HEK293 (cell line): ENCODE measurements around the gene NEUROG3.

Experiments used
- CTCF ChIA-PET: fragments of 350-600 bp; formaldehyde crosslinking; extraction: SDS; loops from one replicate; lab custom pipeline; 2021; ENCODE audit warnings: antibody characterized with exemption; lab: Yijun Ruan, JAX
- POLR2A ChIA-PET: fragments of 300-600 bp; formaldehyde crosslinking; extraction: SDS; loops from one replicate; lab custom pipeline; 2020; ENCODE audit warnings: antibody characterized with exemption, inconsistent platforms; lab: Yijun Ruan, JAX
- H3K27ac ChIP-seq: fragments of 200-500 bp; sonication (Bioruptor generic); 2 replicates; pipeline ENCODE4 v1.5.1; 2014; ENCODE audit warnings: low read depth, low read length, control low read depth, inconsistent platforms; ENCODE audit errors: extremely low read depth
- H3K36me3 ChIP-seq, 2 experiments: fragments of 200-500 bp in 1 of 2; sonication (Bioruptor generic) in 1 of 2; 1 replicate in 1 of 2; 2 replicates in 1 of 2; pipeline ENCODE4 v1.5.1; 2014 to 2017; ENCODE audit warnings: inconsistent platforms in 2 of 2, low read length in 2 of 2; ENCODE audit not compliant: control insufficient read depth in 2 of 2, insufficient read depth in 1 of 2
- H3K4me1 ChIP-seq: fragments of 200-500 bp; sonication (Bioruptor generic); 2 replicates; pipeline ENCODE4 v1.5.1; 2014; ENCODE audit warnings: mild to moderate bottlenecking, low read length, inconsistent platforms; ENCODE audit not compliant: control insufficient read depth, insufficient read depth
- H3K4me3 ChIP-seq: 2 replicates; pipeline ENCODE4 v1.5.1; 2011; ENCODE audit warnings: low read depth, mild to moderate bottlenecking, control low read depth, low read length, moderate library complexity
- H3K9me3 ChIP-seq: fragments of 200-500 bp; sonication (Bioruptor generic); 2 replicates; pipeline ENCODE4 v1.5.1; 2014; ENCODE audit warnings: low read depth, low read length, inconsistent platforms; ENCODE audit not compliant: control insufficient read depth, insufficient read depth
- PRDM1 ChIP-seq: fragments of 450-650 bp; formaldehyde crosslinking; IDR thresholded peaks from 2 replicates; pipeline ENCODE4; 2016; ENCODE audit warnings: missing biosample characterization, missing genetic modification characterization
- SETDB1 ChIP-seq: IDR thresholded peaks from one replicate; pipeline ENCODE4 v1.6.1; 2017; ENCODE audit warnings: mild to moderate bottlenecking, low read length, moderate library complexity, mixed read lengths; ENCODE audit not compliant: insufficient read length
- ZNF146 ChIP-seq: fragments of 450-650 bp; formaldehyde crosslinking; IDR thresholded peaks from 2 replicates; pipeline ENCODE4 v1.5.1; 2016; ENCODE audit warnings: missing biosample characterization, missing genetic modification characterization
- ZNF280D ChIP-seq: fragments of 450-650 bp; formaldehyde crosslinking; IDR thresholded peaks from 2 replicates; pipeline ENCODE4 v1.5.1; 2016; ENCODE audit warnings: missing biosample characterization, missing genetic modification characterization
- ZNF362 ChIP-seq: fragments of 450-650 bp; formaldehyde crosslinking; IDR thresholded peaks from 2 replicates; pipeline ENCODE4 v1.5.1; 2016; ENCODE audit warnings: missing biosample characterization, missing genetic modification characterization
- ZNF510 ChIP-seq: fragments of 450-650 bp; formaldehyde crosslinking; IDR thresholded peaks from 2 replicates; pipeline ENCODE4 v1.5.1; 2018; ENCODE audit warnings: mild to moderate bottlenecking, missing genetic modification characterization, missing biosample characterization; ENCODE audit not compliant: insufficient replicate concordance
- ZNF518A ChIP-seq: fragments of 450-650 bp; formaldehyde crosslinking; conservative IDR thresholded peaks from 2 replicates; pipeline ENCODE4 v1.5.1; 2016; ENCODE audit warnings: low read depth, missing biosample characterization, missing genetic modification characterization
- ZNF529 ChIP-seq: fragments of 450-650 bp; formaldehyde crosslinking; IDR thresholded peaks from 2 replicates; pipeline ENCODE4 v1.5.1; 2017; ENCODE audit warnings: missing genetic modification characterization, missing biosample characterization; ENCODE audit not compliant: insufficient replicate concordance
- ZNF549 ChIP-seq: fragments of 450-650 bp; IDR thresholded peaks from 2 replicates; pipeline ENCODE4 v1.5.1; 2018; ENCODE audit warnings: missing biosample characterization, missing genetic modification characterization, mild to moderate bottlenecking, inconsistent platforms, moderate library complexity
- ZNF585B ChIP-seq: fragments of 450-650 bp; formaldehyde crosslinking; IDR thresholded peaks from 2 replicates; pipeline ENCODE4 v1.5.1; 2016; ENCODE audit warnings: missing biosample characterization, missing genetic modification characterization
- ZNF610 ChIP-seq: fragments of 450-650 bp; formaldehyde crosslinking; IDR thresholded peaks from 2 replicates; pipeline ENCODE4 v1.5.1; 2016; ENCODE audit warnings: missing biosample characterization, missing genetic modification characterization, borderline replicate concordance
- ZNF626 ChIP-seq: fragments of 450-650 bp; sonication (Bioruptor Pico); formaldehyde crosslinking; IDR thresholded peaks from 2 replicates; pipeline ENCODE4 v1.5.1; 2018; ENCODE audit warnings: missing biosample characterization, missing genetic modification characterization, inconsistent platforms
- ZNF677 ChIP-seq: fragments of 450-650 bp; IDR thresholded peaks from 2 replicates; pipeline ENCODE4 v1.5.0; 2018; ENCODE audit warnings: missing biosample characterization, mild to moderate bottlenecking, missing genetic modification characterization, moderate library complexity
- TF ChIP-seq, protein P1 (sequence below): fragments of 450-650 bp; formaldehyde crosslinking; IDR thresholded peaks from 2 replicates; pipeline ENCODE4 v1.5.1; 2016; ENCODE audit warnings: missing biosample characterization, missing genetic modification characterization, low read depth
- TF ChIP-seq, protein P2 (sequence below): fragments of 450-650 bp; formaldehyde crosslinking; IDR thresholded peaks from 2 replicates; pipeline ENCODE4 v1.5.1; 2016; ENCODE audit warnings: missing biosample characterization, missing genetic modification characterization, borderline replicate concordance
- TF ChIP-seq, protein P3 (sequence below): fragments of 450-650 bp; formaldehyde crosslinking; IDR thresholded peaks from 2 replicates; pipeline ENCODE4 v1.5.1; 2016; ENCODE audit warnings: missing biosample characterization, missing genetic modification characterization

The NEUROG3 gene

GRCh38 chr10:69549959-69550358 is 23.3 kb downstream of the NEUROG3 start:
- TF ChIP-seq ZNF549 (peak; percentile 54; the same call in 1 of the 2 replicates), ZNF146 (tag by site-specific recombination) (peak; percentile 9; the same call in 1 of the 2 replicates), SETDB1 (peak; percentile 92), ZNF529 (tag by site-specific recombination) (peak; percentile 19), ZNF510 (tag by site-specific recombination) (no peak), ZNF518A (tag by site-specific recombination) (peak; percentile 37; the same call in 1 of the 2 replicates), ZNF677 (no peak), ZNF626 (tag by site-specific recombination) (peak; percentile 80), ZNF280D (tag by site-specific recombination) (peak; percentile 88)
- POLR2A ChIA-PET: no interaction called here

DNA sequence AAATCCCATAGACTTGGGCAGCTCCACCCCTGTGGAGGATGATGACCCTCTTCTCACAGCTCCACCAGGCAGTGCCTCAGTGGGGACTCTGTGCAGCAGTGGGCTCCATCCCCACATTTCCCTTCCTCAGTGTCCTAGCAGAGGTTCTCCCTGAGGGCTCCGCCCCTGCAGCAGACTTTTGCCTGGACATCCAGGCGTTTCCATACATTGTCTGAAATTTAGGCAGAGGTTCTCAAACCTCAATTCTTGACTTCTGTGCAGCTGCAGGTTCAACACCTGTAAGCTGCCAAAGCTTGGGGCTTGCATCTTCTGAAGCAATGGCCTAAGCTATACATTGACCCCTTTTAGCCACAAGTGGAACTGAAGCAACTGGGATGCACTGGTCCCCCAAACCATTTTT is 31.8 kb downstream of the NEUROG3 start:
- H3K4me3 ChIP-seq: no peak overlapping the region
- no peaks in the 10 kb centered on the region; the same call in 1 of the 2 replicates for H3K9me3 ChIP-seq
- CTCF ChIA-PET: no interaction called here
- no peak overlapping the region for H3K27ac ChIP-seq
- POLR2A ChIA-PET: no interaction called here
- H3K36me3 ChIP-seq: no peaks in the 10 kb centered on the region
- H3K4me1 ChIP-seq: no peaks in the 10 kb centered on the region
- TF ChIP-seq PRDM1 (no peak), ZNF362 (tag by site-specific recombination) (no peak), ZNF585B (tag by site-specific recombination) (peak; percentile 81), ZNF610 (tag by site-specific recombination) (no peak), SETDB1 (peak; percentile 79)
- TF ChIP-seq, protein P1, sequence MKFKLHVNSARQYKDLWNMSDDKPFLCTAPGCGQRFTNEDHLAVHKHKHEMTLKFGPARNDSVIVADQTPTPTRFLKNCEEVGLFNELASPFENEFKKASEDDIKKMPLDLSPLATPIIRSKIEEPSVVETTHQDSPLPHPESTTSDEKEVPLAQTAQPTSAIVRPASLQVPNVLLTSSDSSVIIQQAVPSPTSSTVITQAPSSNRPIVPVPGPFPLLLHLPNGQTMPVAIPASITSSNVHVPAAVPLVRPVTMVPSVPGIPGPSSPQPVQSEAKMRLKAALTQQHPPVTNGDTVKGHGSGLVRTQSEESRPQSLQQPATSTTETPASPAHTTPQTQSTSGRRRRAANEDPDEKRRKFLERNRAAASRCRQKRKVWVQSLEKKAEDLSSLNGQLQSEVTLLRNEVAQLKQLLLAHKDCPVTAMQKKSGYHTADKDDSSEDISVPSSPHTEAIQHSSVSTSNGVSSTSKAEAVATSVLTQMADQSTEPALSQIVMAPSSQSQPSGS: no peak
- TF ChIP-seq, protein P2, sequence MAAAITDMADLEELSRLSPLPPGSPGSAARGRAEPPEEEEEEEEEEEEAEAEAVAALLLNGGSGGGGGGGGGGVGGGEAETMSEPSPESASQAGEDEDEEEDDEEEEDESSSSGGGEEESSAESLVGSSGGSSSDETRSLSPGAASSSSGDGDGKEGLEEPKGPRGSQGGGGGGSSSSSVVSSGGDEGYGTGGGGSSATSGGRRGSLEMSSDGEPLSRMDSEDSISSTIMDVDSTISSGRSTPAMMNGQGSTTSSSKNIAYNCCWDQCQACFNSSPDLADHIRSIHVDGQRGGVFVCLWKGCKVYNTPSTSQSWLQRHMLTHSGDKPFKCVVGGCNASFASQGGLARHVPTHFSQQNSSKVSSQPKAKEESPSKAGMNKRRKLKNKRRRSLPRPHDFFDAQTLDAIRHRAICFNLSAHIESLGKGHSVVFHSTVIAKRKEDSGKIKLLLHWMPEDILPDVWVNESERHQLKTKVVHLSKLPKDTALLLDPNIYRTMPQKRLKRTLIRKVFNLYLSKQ (tag by site-specific recombination): no peak
- TF ChIP-seq, protein P3, sequence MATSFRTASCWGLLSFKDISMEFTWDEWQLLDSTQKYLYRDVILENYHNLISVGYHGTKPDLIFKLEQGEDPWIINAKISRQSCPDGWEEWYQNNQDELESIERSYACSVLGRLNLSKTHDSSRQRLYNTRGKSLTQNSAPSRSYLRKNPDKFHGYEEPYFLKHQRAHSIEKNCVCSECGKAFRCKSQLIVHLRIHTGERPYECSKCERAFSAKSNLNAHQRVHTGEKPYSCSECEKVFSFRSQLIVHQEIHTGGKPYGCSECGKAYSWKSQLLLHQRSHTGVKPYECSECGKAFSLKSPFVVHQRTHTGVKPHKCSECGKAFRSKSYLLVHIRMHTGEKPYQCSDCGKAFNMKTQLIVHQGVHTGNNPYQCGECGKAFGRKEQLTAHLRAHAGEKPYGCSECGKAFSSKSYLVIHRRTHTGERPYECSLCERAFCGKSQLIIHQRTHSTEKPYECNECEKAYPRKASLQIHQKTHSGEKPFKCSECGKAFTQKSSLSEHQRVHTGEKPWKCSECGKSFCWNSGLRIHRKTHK (tag by site-specific recombination): no peak

More at GRCh38 chr10:69549959-69550358, 23.3 kb downstream of the NEUROG3 start:
- Histone ChIP-seq H3K36me3 (no peaks in the 10 kb centered on the region), H3K4me1 (no peaks in the 10 kb centered on the region), H3K9me3 (no peaks in the 10 kb centered on the region), H3K4me3 (no peak overlapping the region), H3K27ac (no peak overlapping the region)
- CTCF ChIA-PET: interaction anchor here (0.9 kb wide), 1 partner anchor 35 kb away, joined by 3 read pairs; no protein-coding TSS in a partner anchor
